Bronchial epithelial cell (primary cell): ENCODE results near the gene ZNF784. TPM values are rescaled to one million over a fixed set of nuclear protein-coding genes. Genes with fewer than 3 reads are reported as not detected.

Experiments used
- DNase-seq: peaks from one replicate; pipeline ENCODE4 v3.0.0-alpha.2; 2010; ENCODE audit warnings: low read depth
- FAIRE-seq: peaks from 2 replicates; lab custom pipeline; 2011; peaks lifted over from hg19 to GRCh38; lab: Jason Lieb, UNC
- H3K27me3 ChIP-seq: 2 replicates; pipeline ENCODE4 v1.5.1; 2011; ENCODE audit warnings: low read length; ENCODE audit not compliant: control insufficient read depth, insufficient read depth
- H3K36me3 ChIP-seq: 2 replicates; pipeline ENCODE4 v1.5.1; 2011; ENCODE audit warnings: low read length; ENCODE audit not compliant: control insufficient read depth, insufficient read depth
- H3K4me3 ChIP-seq: 2 replicates; pipeline ENCODE4 v1.5.1; 2011; ENCODE audit warnings: mild to moderate bottlenecking, low read depth, low read length, control low read depth
- total RNA-seq: library from RNA; depleted of rRNA; stranded (reverse); fragments of >200 nt; gene quantifications from 2 replicates; pipeline ENCODE4 v1.2.1, GENCODE V29; 2014
- TF ChIP-seq, protein P1 (sequence below): IDR thresholded peaks from 2 replicates; pipeline ENCODE4 v1.5.1; 2011; ENCODE audit warnings: mild to moderate bottlenecking, moderate library complexity, low read length, control low read depth, inconsistent platforms; ENCODE audit not compliant: insufficient read depth, severe bottlenecking

ZNF784 gene
- total RNA-seq, 1 donor from 2014 or later, result 5.0 TPM

DNA sequence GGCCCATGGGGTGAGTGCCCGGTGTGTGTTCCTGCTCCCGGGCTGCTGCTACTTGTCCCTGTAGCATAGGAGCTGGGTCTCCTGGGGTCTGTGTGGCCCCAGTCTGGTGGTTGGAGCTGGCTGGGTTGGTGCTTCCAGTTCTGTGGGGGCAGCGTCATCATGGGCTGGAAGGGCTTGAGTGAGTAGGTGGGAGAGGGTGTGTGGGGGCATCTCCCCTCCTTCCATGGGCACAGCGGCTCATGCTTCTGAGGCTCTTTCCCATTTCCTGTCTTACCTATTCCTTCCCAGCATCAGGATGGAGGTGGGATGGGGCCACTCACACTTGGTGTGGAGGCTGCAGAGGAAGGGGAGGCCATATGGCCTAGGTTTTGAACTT is 42.6 kb upstream of the ZNF784 start:
- H3K4me3 ChIP-seq, result no peak overlapping the region
- no peaks in the 10 kb centered on the region for H3K27me3 ChIP-seq
- H3K36me3 ChIP-seq, result peaks cover 53% of the 10 kb centered on the region
- no peak for FAIRE-seq
- no peak for DNase-seq
- TF ChIP-seq, protein P1, sequence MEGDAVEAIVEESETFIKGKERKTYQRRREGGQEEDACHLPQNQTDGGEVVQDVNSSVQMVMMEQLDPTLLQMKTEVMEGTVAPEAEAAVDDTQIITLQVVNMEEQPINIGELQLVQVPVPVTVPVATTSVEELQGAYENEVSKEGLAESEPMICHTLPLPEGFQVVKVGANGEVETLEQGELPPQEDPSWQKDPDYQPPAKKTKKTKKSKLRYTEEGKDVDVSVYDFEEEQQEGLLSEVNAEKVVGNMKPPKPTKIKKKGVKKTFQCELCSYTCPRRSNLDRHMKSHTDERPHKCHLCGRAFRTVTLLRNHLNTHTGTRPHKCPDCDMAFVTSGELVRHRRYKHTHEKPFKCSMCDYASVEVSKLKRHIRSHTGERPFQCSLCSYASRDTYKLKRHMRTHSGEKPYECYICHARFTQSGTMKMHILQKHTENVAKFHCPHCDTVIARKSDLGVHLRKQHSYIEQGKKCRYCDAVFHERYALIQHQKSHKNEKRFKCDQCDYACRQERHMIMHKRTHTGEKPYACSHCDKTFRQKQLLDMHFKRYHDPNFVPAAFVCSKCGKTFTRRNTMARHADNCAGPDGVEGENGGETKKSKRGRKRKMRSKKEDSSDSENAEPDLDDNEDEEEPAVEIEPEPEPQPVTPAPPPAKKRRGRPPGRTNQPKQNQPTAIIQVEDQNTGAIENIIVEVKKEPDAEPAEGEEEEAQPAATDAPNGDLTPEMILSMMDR, result no peak

DNA sequence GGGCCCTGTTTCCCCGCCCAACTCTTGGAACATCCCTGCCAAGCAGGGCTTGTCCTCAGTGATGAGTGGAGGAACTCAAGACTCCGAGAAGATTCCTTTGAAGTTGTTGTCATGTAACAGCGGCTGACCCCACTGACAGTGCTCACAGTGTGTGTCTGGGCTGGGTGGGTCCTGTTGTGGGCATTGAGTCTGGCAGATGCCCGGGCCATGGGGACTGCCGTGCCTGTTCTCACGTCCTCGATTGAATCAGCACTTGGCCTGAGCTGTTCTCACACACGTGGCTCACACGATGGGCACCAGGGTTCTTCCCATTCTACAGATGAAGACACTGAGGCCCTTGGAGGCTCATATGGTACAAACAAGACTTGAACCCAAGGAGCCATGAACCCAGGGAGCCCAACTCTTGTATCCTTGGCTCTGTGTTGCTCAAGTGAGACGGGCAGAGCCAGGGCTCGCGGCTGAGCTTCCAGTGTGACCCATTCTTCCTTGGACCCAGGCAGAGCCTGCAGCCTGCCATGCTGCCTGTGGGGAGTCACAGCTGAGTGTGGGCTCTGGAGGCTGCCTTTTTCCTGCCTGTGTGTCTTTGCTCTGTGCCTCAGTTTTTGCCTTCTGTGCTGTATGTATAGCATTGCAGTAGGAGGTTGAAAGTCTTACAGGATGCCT is 42.1 kb upstream of the ZNF784 start:
- Histone ChIP-seq H3K4me3 (no peak overlapping the region), H3K36me3 (peaks cover 58% of the 10 kb centered on the region), H3K27me3 (no peaks in the 10 kb centered on the region)
- TF ChIP-seq, protein P1, result no peak
- DNase-seq, result no peak
- FAIRE-seq, result no peak

DNA sequence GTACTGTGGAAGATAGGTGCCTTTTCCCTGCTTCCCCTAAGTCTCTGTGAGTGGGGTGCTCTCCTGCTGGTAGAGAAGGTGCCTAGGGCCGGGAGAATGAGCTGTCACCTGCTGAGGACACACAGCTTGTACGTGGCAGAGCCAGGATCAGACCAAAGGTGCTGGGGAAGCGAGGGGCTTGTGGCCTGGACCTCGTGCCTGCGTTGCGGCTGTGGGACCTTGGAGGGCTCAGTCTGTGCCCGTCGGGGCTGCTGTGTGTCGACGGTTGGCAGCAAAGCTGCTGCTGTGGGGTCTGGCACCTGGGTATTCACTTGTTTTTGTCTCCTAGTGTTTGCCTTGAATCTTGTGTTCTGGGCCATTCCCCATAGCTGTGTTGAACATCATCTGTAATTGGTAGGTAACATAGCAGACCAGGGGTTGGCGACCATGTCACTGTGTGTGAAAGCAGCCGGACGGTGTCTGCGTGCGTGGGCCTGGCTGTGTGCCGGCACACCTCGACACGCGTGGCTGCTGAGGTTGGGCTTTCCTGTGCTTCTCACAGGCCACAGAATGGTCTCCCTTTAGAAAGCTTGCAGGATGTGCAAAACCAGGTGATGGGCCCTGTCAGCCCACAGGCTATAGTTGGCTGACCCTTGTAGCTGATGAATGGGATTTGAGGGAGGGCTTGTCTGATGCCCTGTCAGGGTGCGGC is 39.6 kb upstream of the ZNF784 start:
- DNase-seq (no peak), FAIRE-seq (no peak)
- Histone ChIP-seq H3K4me3 (no peak overlapping the region), H3K36me3 (peaks cover 55% of the 10 kb centered on the region), H3K27me3 (no peaks in the 10 kb centered on the region)
- TF ChIP-seq, protein P1, result no peak

DNA sequence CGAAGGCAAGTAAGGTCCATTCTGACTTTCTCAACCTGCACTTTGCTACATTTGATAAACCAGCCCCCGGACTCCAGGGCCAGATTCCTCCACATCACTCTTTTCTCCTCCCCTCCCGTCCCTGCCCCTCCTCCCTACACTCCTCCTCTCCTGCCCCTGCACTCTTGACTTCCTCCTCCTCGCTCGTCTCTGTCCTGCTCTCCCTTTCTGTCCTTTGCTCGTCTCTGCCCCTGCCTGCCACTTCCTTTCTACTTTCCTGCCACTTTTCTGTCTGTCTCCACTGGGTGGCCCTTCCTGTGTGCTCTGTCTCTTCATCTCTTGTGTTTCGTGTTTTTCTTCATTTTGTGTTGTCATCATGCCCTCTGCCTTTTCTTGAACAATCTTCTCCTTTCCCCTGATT is 37.5 kb upstream of the ZNF784 start:
- Histone ChIP-seq H3K36me3 (peaks cover 49% of the 10 kb centered on the region), H3K4me3 (no peak overlapping the region), H3K27me3 (no peaks in the 10 kb centered on the region)
- TF ChIP-seq, protein P1, result no peak
- FAIRE-seq (no peak), DNase-seq (no peak)

DNA sequence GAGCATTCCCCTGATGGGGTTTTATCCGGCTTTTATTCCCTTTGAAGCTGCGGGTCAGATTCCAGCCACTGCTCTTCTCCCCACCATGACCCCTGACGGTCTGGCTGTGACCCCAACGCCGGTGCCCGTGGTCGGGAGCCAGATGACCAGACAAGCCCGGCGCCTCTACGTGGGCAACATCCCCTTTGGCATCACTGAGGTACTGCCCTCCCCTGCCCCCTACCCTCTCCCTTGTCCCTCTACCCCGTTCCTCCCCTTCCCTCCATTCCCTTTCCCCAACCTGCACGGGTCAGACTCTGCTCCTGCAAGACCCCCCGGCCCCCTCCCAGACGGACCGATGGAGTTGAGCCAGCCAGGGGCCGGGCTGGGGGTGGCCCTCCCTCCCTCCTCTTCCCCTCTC is 36.6 kb upstream of the ZNF784 start:
- Histone ChIP-seq H3K4me3 (no peak overlapping the region), H3K27me3 (no peaks in the 10 kb centered on the region), H3K36me3 (peaks cover 43% of the 10 kb centered on the region)
- FAIRE-seq (no peak), DNase-seq (no peak)
- TF ChIP-seq, protein P1, result no peak

DNA sequence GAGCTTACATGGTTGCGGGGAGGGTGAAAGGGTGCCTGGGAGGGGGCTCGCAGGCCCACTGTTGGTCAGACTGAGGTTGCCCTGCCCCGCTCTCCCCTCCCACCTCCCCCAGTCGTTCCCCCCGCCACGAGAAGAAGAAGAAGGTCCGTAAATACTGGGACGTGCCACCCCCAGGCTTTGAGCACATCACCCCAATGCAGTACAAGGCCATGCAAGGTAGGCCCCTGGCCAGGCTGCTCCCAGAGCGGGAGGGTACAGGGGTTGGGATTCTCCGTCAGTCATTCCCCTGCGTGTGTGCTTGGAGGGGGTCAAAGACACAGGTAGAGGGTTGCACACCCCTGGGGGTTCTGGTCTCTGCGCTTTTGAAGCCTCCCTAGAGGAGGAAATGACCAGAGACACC is 36.0 kb upstream of the ZNF784 start:
- FAIRE-seq, result no peak
- TF ChIP-seq, protein P1, result no peak
- Histone ChIP-seq H3K4me3 (no peak overlapping the region), H3K27me3 (no peaks in the 10 kb centered on the region), H3K36me3 (peaks cover 42% of the 10 kb centered on the region)
- no peak for DNase-seq
